Right lobe of liver (tissue), 4 donors: ENCODE results near the gene PLCB4.

Source experiments
- CTCF ChIP-seq, 4 donors: fragments of 200-600 bp in 3 of 4; fragments of 450-650 bp in 1 of 4; IDR thresholded peaks; one replicate each; pipeline versions ENCODE4 v1.5.1 to v1.8.0; 2016 to 2022; ENCODE audit warnings: antibody characterized with exemption in 4 of 4, mild to moderate bottlenecking in 2 of 4
- POLR2A ChIP-seq: fragments of 450-650 bp; IDR thresholded peaks from one replicate; pipeline ENCODE4 v1.6.1; 2017; ENCODE audit warnings: antibody characterized with exemption, mild to moderate bottlenecking
- donor health status: DM: no; HTN: no; CAD: no.
- donor health status: DM: no; HTN: no; CAD: no.
- donor health status: DM: no; HTN: yes; CAD: no.

GRCh38 chr20:9114709-9115108 lies 45.8 kb downstream of the PLCB4 start:
- TF ChIP-seq CTCF (IDR thresholded peaks at IDR 0.05) (no peak), POLR2A (no peak)
